Measurements from ENCODE around the gene METTL3. TPM values are rescaled to one million over a fixed set of nuclear protein-coding genes. Genes with fewer than 3 reads are reported as not detected.

The METTL3 gene
- total and polyA plus RNA-seq, 2 of the 13 experiments (the other 11 are each of a cell fraction or from before 2014, with no cell fraction given): 123 to 130 TPM

DNA sequence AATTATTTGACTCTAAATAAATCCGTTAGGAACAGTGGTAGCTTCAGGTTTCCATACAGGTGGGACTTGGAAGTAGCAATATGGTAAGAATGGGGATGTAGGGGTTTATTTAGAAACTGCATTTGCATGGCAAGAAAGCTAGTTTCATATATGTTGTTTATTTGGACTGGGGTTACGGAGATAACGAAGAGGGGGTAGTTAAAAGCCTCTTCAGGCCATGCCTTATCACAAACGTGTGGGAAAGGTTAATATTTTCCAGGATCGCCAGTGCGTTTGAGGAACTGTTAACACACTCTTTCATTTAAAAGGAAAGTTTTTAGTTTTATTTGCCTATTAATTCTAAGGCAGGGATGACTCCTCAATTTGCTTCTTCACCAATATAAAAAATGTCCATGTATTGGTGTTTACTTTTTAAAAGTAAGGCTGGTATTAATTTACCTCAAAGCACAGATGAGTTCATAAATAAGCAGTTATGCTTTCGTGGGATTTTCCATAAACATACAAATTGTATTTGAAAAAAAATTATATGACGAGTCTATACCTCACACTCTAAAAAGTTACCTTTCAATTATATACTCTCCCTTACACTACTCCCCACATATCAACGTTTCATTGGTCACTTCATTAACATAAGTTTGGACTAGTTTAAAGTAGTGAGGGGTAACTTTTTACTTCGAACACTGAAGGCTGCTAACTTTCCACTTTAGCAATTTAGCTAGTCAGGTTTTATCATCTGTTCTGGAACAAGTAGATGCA is 35.2 kb downstream of the METTL3 start (continued):
- TF ChIP-seq, protein P1, sequence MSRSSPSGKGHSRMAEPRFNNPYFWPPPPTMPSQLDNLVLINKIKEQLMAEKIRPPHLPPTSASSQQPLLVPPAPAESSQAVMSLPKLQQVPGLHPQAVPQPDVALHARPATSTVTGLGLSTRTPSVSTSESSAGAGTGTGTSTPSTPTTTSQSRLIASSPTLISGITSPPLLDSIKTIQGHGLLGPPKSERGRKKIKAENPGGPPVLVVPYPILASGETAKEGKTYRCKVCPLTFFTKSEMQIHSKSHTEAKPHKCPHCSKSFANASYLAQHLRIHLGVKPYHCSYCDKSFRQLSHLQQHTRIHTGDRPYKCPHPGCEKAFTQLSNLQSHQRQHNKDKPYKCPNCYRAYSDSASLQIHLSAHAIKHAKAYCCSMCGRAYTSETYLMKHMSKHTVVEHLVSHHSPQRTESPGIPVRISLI (CRISPR knock-in tag; IDR thresholded peaks at IDR 0.05; ENCODE audit: borderline replicate concordance): no peak
- TF ChIP-seq GATA4 (IDR thresholded peaks at IDR 0.05; ENCODE audit: borderline replicate concordance, low read depth) (peak; percentile 22; the same call in 1 of the 2 replicates), MBD4 (IDR thresholded peaks at IDR 0.05; ENCODE audit: borderline replicate concordance, low read length) (0 out of 2 replicates have a peak, but pooled peaks have one; percentile 58), TBP (CRISPR knock-in tag; IDR thresholded peaks at IDR 0.05) (no peak), RFXANK (CRISPR knock-in tag; IDR thresholded peaks at IDR 0.05) (no peak), TCF12 (IDR thresholded peaks at IDR 0.05) (no peak), TCF12 (CRISPR knock-in tag; IDR thresholded peaks at IDR 0.05) (no peak), FOXK2 (IDR thresholded peaks at IDR 0.05) (0 out of 2 replicates have a peak, but pooled peaks have one; percentile 94), BCL6 (CRISPR knock-in tag; IDR thresholded peaks at IDR 0.05) (peak; percentile 87), ZBTB20 (CRISPR knock-in tag; IDR thresholded peaks at IDR 0.05; ENCODE audit: borderline replicate concordance, low read depth) (peak; percentile 43; the same call in 1 of the 2 replicates), ZSCAN9 (CRISPR knock-in tag; IDR thresholded peaks at IDR 0.05; ENCODE audit: borderline replicate concordance) (peak; percentile 65; the same call in 1 of the 2 replicates), ZNF781 (CRISPR knock-in tag; IDR thresholded peaks at IDR 0.05; ENCODE audit: borderline replicate concordance, not compliant biosample characterization) (peak; percentile 7), ZEB1 (IDR thresholded peaks at IDR 0.05; ENCODE audit: insufficient replicate concordance, low read depth) (peak; percentile 47), ATF1 (CRISPR knock-in tag; IDR thresholded peaks at IDR 0.05) (peak; percentile 51; the same call in 1 of the 2 replicates), IRF2 (CRISPR knock-in tag; IDR thresholded peaks at IDR 0.05) (peak; percentile 45; the same call in 1 of the 2 replicates), ZKSCAN8 (CRISPR knock-in tag; IDR thresholded peaks at IDR 0.05; ENCODE audit: borderline replicate concordance) (0 out of 2 replicates have a peak, but pooled peaks have one; percentile 34), CEBPG (CRISPR knock-in tag; IDR thresholded peaks at IDR 0.05) (peak; percentile 13; the same call in 1 of the 2 replicates), ZNF546 (CRISPR knock-in tag; conservative IDR thresholded peaks at IDR 0.05) (0 out of 2 replicates have a peak, but pooled peaks have one; percentile 8), STAT5B (CRISPR knock-in tag; IDR thresholded peaks at IDR 0.05) (no peak), ZNF816 (CRISPR knock-in tag; IDR thresholded peaks at IDR 0.05; ENCODE audit: borderline replicate concordance) (peak; percentile 41; the same call in 1 of the 2 replicates), TAF1 (CRISPR knock-in tag; IDR thresholded peaks at IDR 0.05) (peak; percentile 21; the same call in 1 of the 2 replicates), ZSCAN31 (CRISPR knock-in tag; IDR thresholded peaks at IDR 0.05; ENCODE audit: low read depth) (0 out of 2 replicates have a peak, but pooled peaks have one; percentile 10), ZNF746 (CRISPR knock-in tag; IDR thresholded peaks at IDR 0.05) (no peak)
- TF ChIP-seq, protein P2, sequence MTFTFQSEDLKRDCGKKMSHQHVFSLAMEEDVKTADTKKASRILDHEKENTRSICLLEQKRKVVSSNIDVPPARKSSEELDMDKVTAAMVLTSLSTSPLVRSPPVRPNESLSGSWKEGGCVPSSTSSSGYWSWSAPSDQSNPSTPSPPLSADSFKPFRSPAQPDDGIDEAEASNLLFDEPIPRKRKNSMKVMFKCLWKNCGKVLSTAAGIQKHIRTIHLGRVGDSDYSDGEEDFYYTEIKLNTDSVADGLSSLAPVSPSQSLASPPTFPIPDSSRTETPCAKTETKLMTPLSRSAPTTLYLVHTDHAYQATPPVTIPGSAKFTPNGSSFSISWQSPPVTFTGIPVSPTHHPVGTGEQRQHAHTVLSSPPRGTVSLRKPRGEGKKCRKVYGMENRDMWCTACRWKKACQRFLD (CRISPR knock-in tag; IDR thresholded peaks at IDR 0.05; ENCODE audit: borderline replicate concordance): no peak
- TF ChIP-seq, protein P3, sequence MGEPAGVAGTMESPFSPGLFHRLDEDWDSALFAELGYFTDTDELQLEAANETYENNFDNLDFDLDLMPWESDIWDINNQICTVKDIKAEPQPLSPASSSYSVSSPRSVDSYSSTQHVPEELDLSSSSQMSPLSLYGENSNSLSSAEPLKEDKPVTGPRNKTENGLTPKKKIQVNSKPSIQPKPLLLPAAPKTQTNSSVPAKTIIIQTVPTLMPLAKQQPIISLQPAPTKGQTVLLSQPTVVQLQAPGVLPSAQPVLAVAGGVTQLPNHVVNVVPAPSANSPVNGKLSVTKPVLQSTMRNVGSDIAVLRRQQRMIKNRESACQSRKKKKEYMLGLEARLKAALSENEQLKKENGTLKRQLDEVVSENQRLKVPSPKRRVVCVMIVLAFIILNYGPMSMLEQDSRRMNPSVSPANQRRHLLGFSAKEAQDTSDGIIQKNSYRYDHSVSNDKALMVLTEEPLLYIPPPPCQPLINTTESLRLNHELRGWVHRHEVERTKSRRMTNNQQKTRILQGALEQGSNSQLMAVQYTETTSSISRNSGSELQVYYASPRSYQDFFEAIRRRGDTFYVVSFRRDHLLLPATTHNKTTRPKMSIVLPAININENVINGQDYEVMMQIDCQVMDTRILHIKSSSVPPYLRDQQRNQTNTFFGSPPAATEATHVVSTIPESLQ (CRISPR knock-in tag; conservative IDR thresholded peaks at IDR 0.05): 0 out of 2 replicates have a peak, but pooled peaks have one; percentile 34
